Suprapubic skin (tissue), 3 donors: ENCODE data around the gene CLEC16A.

Experiments
- CTCF ChIP-seq, 2 donors: fragments of 200-600 bp in 1 of 2; fragments of 450-650 bp in 1 of 2; sonication (generic) in 1 of 2; IDR thresholded peaks; one replicate each; pipeline ENCODE4 v1.5.1; 2016 to 2019; ENCODE audit warnings: antibody characterized with exemption in 2 of 2, mild to moderate bottlenecking in 1 of 2, moderate library complexity in 1 of 2
- POLR2AphosphoS5 ChIP-seq, 3 donors: sonication (generic); formaldehyde crosslinking; IDR thresholded peaks; one replicate each; pipeline ENCODE4 v1.6.1; 2017; ENCODE audit warnings: antibody characterized with exemption in 3 of 3

GRCh38 chr16:11151156-11151884 is 207.0 kb downstream of the CLEC16A start:
- TF ChIP-seq CTCF (IDR thresholded peaks at IDR 0.05) (no peak), POLR2AphosphoS5 (IDR thresholded peaks at IDR 0.05) (no peak)
